NCI-H345 (cell line): ENCODE data around the gene CMYA5.

ENCODE experiments used
- DNase-seq: peaks from one replicate; lab custom pipeline; 2025; lab: John Stamatoyannopoulos, UW

Gene CMYA5

GRCh38 chr5:79793722-79794121, 104.1 kb downstream of the CMYA5 start:
- DNase-seq, result no peak

GRCh38 chr5:79794347-79794746, 104.7 kb downstream of the CMYA5 start:
- no peak for DNase-seq

GRCh38 chr5:79795764-79796398, 106.2 kb downstream of the CMYA5 start:
- no peak for DNase-seq

GRCh38 chr5:79798893-79799590, 109.4 kb downstream of the CMYA5 start:
- no peak for DNase-seq

- no peak for DNase-seq
These were observed 111.6 kb downstream of the CMYA5 start for GRCh38 chr5:79800979-79801827.

- no peak for DNase-seq
These were observed 112.8 kb downstream of the CMYA5 start for GRCh38 chr5:79802406-79802805.

- no peak for DNase-seq
These were observed 113.4 kb downstream of the CMYA5 start for GRCh38 chr5:79803007-79803406.

GRCh38 chr5:79806741-79807140, 117.1 kb downstream of the CMYA5 start:
- no peak for DNase-seq

- no peak for DNase-seq
These were observed 120.1 kb downstream of the CMYA5 start for GRCh38 chr5:79809743-79810142.

- DNase-seq, result no peak
These were observed 121.4 kb downstream of the CMYA5 start for GRCh38 chr5:79811081-79811480.

- no peak for DNase-seq
These were observed 122.3 kb downstream of the CMYA5 start for GRCh38 chr5:79811904-79812303.

- no peak for DNase-seq
These were observed 125.1 kb downstream of the CMYA5 start for GRCh38 chr5:79814699-79815098.

GRCh38 chr5:79816014-79816413, 126.4 kb downstream of the CMYA5 start:
- DNase-seq, result no peak

GRCh38 chr5:79820648-79821047, 131.0 kb downstream of the CMYA5 start:
- DNase-seq, result no peak

GRCh38 chr5:79824444-79824843, 134.8 kb downstream of the CMYA5 start:
- DNase-seq, result no peak

- no peak for DNase-seq
These were observed 136.2 kb downstream of the CMYA5 start for GRCh38 chr5:79825802-79826201.

- DNase-seq, result no peak
These were observed 137.6 kb downstream of the CMYA5 start for GRCh38 chr5:79827159-79827629.

GRCh38 chr5:79829260-79829659, 139.6 kb downstream of the CMYA5 start:
- no peak for DNase-seq

GRCh38 chr5:79831381-79832309, 142.0 kb downstream of the CMYA5 start:
- no peak for DNase-seq

- no peak for DNase-seq
These were observed 143.3 kb downstream of the CMYA5 start for GRCh38 chr5:79832911-79833310.

- DNase-seq, result no peak
These were observed 144.6 kb downstream of the CMYA5 start for GRCh38 chr5:79834098-79834753.
